GM12878 (cell line): ENCODE measurements around the gene FMOD. TPM values are rescaled to one million over a fixed set of nuclear protein-coding genes. Genes with fewer than 3 reads are reported as not detected.
A peak's percentile ranks its signal among the peaks of the same experiment; 100 is the strongest.

Experiments
- ATAC-seq: fragments of 200-7000 bp; cut with Tn5 transposase; 3 replicates; pipeline ENCODE4 v1.9.1; 2020; ENCODE audit warnings: mild to moderate bottlenecking, moderate library complexity
- BruUV-seq: library from RNA; stranded (reverse); fragments of 400-500 nt; replicated peaks from 2 replicates; lab custom pipeline; 2021; lab: Mats Ljungman, UMichigan
- CTCF ChIA-PET: fragments of 300-600 bp; sonication (Branson Sonifier 250); formaldehyde crosslinking; extraction: SDS; loops from one replicate; lab custom pipeline; 2021; ENCODE audit warnings: inconsistent platforms; lab: Yijun Ruan, JAX
- POLR2A ChIA-PET: fragments of 350-600 bp; formaldehyde crosslinking; extraction: SDS; loops from one replicate; lab custom pipeline; 2021; ENCODE audit warnings: inconsistent platforms; lab: Charles Lee
- RAD21 ChIA-PET: fragments of 300-600 bp; sonication (Branson Sonifier 250); formaldehyde crosslinking; loops from one replicate; lab custom pipeline; 2023; ENCODE audit warnings: antibody characterized with exemption; ENCODE audit not compliant: unreplicated experiment; lab: Charles Lee
- SMC1A ChIA-PET: fragments of 300-600 bp; sonication (Branson Sonifier 250); formaldehyde crosslinking; loops from one replicate; lab custom pipeline; 2023; ENCODE audit not compliant: unreplicated experiment, uncharacterized antibody; lab: Charles Lee
- DNase-seq: peaks from one replicate; pipeline ENCODE4 v3.0.0-alpha.2; 2011; ENCODE audit warnings: low read depth, low spot score
- FAIRE-seq: peaks from 3 replicates; lab custom pipeline; 2011; peaks lifted over from hg19 to GRCh38; lab: Jason Lieb, UNC
- H2AFZ ChIP-seq: 2 replicates; pipeline ENCODE4 v1.6.0; 2011; ENCODE audit warnings: low read depth, low read length, control low read depth; ENCODE audit not compliant: control insufficient read depth
- H3K27ac ChIP-seq: 2 replicates; pipeline ENCODE4 v1.5.1; 2011; ENCODE audit warnings: control low read depth; ENCODE audit not compliant: control insufficient read depth, insufficient read depth
- H3K27me3 ChIP-seq, 2 experiments: replicated peaks in 1 of 2; 2 replicates each; pipeline versions ENCODE4 v1.6.0 to v1.6.1; 2011; ENCODE audit warnings: low read length in 1 of 2; ENCODE audit not compliant: control insufficient read depth in 2 of 2, insufficient read depth in 2 of 2
- H3K36me3 ChIP-seq, 2 experiments: 2 replicates each; pipeline ENCODE4 v1.5.1; 2011; ENCODE audit warnings: low read length in 1 of 2; ENCODE audit not compliant: control insufficient read depth in 2 of 2, insufficient read depth in 2 of 2
- H3K4me1 ChIP-seq: 2 replicates; pipeline ENCODE4 v1.6.1; 2011; ENCODE audit warnings: mild to moderate bottlenecking, low read length, moderate library complexity, mixed read lengths; ENCODE audit not compliant: control insufficient read depth, insufficient read depth
- H3K4me2 ChIP-seq: 2 replicates; pipeline ENCODE4 v1.6.0; 2011; ENCODE audit warnings: control low read depth; ENCODE audit not compliant: control insufficient read depth, insufficient read depth
- H3K4me3 ChIP-seq: fragments of 200-600 bp; sonication (generic); 2 replicates; pipeline ENCODE4 v1.5.1; 2016
- H3K79me2 ChIP-seq: 2 replicates; pipeline ENCODE4 v1.6.0; 2011; ENCODE audit warnings: low read length; ENCODE audit not compliant: control insufficient read depth, insufficient read depth
- H3K9ac ChIP-seq: 2 replicates; pipeline ENCODE4 v1.8.0; 2011; ENCODE audit warnings: low read length, control low read depth, mixed read lengths; ENCODE audit not compliant: control insufficient read depth, insufficient read depth
- H3K9me3 ChIP-seq: replicated peaks from 3 replicates; pipeline ENCODE4 v1.5.1; 2011; ENCODE audit warnings: mild to moderate bottlenecking, low read length; ENCODE audit not compliant: control insufficient read depth, insufficient read depth
- H4K20me1 ChIP-seq: 2 replicates; pipeline ENCODE4 v1.6.0; 2011; ENCODE audit not compliant: control insufficient read depth, insufficient read depth
- NFIC ChIP-seq: IDR thresholded peaks from 2 replicates; pipeline ENCODE4 v1.6.1; 2012; ENCODE audit warnings: low read depth, mild to moderate bottlenecking, inconsistent platforms, low read length, moderate library complexity
- TBL1XR1 ChIP-seq: IDR thresholded peaks from 2 replicates; pipeline ENCODE4 v1.6.1; 2012; ENCODE audit warnings: low read depth, low read length, improper control_type of control experiment
- TCF7 ChIP-seq: IDR thresholded peaks from 2 replicates; pipeline ENCODE4 v1.6.1; 2014; ENCODE audit warnings: antibody characterized with exemption, borderline replicate concordance
- ZNF217 ChIP-seq: fragments of 450-650 bp; IDR thresholded peaks from 2 replicates; pipeline ENCODE4 v1.6.1; 2017; ENCODE audit warnings: antibody characterized with exemption, mild to moderate bottlenecking
- ZZZ3 ChIP-seq: IDR thresholded peaks from 2 replicates; pipeline ENCODE4 v1.6.1; 2011; ENCODE audit warnings: low read depth; ENCODE audit not compliant: control insufficient read depth, insufficient read length
- in situ Hi-C: fragments of 300-500 bp; cut with MboI; formaldehyde crosslinking; loops from 9 replicates; pipeline ENCODE4 v1.14.3; 2018; ENCODE audit warnings: mixed read lengths
- intact Hi-C: fragments of 100-400 bp; cut with micrococcal nuclease; formaldehyde crosslinking; loops from one replicate; pipeline ENCODE4 v1.14.2; 2022; ENCODE audit not compliant: unreplicated experiment
- polyA plus RNA-seq, 11 experiments: library from polyadenylated mRNA; depleted of rRNA in 4 of 11; unstranded in 6 of 11; stranded (reverse) in 5 of 11; fragments of >200 nt; fragmentation: Nextera tagmentation in 4 of 11; fragmentation: Illumina TruSeq in 1 of 11; extraction: Ambion mirVana in 4 of 11; extraction: Trizol in 1 of 11; gene quantifications; 1 replicate in 1 of 11; 2 replicates in 10 of 11; pipeline versions ENCODE4 v1.2.1 to v1.2.3, GENCODE V29; 2011 to 2016; ENCODE audit warnings: inconsistent platforms in 2 of 11, missing spikeins in 2 of 11, low read depth in 1 of 11
- total RNA-seq, 4 experiments: library from RNA; depleted of rRNA in 3 of 4; stranded (reverse); fragments of >200 nt in 3 of 4; fragmentation: Illumina TruSeq in 1 of 4; extraction: Trizol in 1 of 4; gene quantifications; 2 replicates each; pipeline versions ENCODE4 v1.2.1 to v1.2.3, GENCODE V29; 2013 to 2021
- TF ChIP-seq, protein P1 (sequence below): IDR thresholded peaks from 2 replicates; pipeline ENCODE4 v1.6.1; 2011; ENCODE audit warnings: borderline replicate concordance, low read depth, mild to moderate bottlenecking, moderate library complexity, low read length; ENCODE audit not compliant: insufficient read depth, poor library complexity, severe bottlenecking
- TF ChIP-seq, protein P2 (sequence below): IDR thresholded peaks from 2 replicates; pipeline ENCODE4 v1.6.1; 2012; ENCODE audit warnings: low read depth, low read length, improper control_type of control experiment
- TF ChIP-seq, protein P3 (sequence below): IDR thresholded peaks from 2 replicates; pipeline ENCODE4 v1.6.1; 2012; ENCODE audit warnings: low read depth, low read length, improper control_type of control experiment
- TF ChIP-seq, protein P4 (sequence below): fragments of 150-350 bp; IDR thresholded peaks from 2 replicates; pipeline ENCODE4 v1.6.1; 2014; ENCODE audit warnings: mild to moderate bottlenecking, low read depth, low read length
- TF ChIP-seq, protein P5 (sequence below): fragments of 450-650 bp; IDR thresholded peaks from 2 replicates; pipeline ENCODE4 v1.6.1; 2017; ENCODE audit warnings: mild to moderate bottlenecking, moderate library complexity

The FMOD gene
- total and polyA plus RNA-seq, 10 of the 15 experiments (the other 5 are each of a cell fraction or from before 2014, with no cell fraction given) = 0.03 to 0.26 (median 0.11) TPM; not detected in 7

DNA sequence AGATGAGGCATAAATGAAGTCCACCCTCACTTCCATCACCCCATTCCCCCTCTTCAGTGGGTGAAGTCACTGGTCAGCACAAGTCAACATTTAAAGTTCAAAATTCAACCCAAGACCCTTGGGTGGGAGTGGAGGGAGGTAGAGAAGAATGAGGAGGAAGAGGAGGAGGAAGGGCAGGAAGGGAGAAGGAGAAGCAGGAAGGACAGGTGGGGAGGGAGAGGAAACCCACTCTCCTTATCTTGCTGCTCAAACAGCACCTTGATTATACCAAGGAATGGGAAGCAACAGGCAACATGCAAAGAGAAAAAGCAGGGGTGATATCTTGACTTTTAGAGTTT is 49.6 kb downstream of the FMOD start:
- SMC1A ChIA-PET = interaction anchor here (3.5 kb wide), 2 partner anchors 16 to 24 kb away, joined by 13 to 74 read pairs; no protein-coding TSS in a partner anchor
- peak overlapping the region; percentile 38; the same call in 1 of the 2 replicates for H3K9ac ChIP-seq
- in situ Hi-C loops = no loop called here

More for the DNA sequence above, 49.6 kb downstream of the FMOD start:
- Histone ChIP-seq H3K4me3 (peak overlapping the region; percentile 43; the same call in 1 of the 2 replicates), H3K4me2 (peak overlapping the region; percentile 91), H4K20me1 (0 out of 2 replicates have a peak, but pooled peaks cover 1% of the 10 kb centered on the region), H2AFZ (peak overlapping the region; percentile 37), H3K36me3 (no peaks in the 10 kb centered on the region), H3K27me3 (no peaks in the 10 kb centered on the region), H3K79me2 (peaks cover 24% of the 10 kb centered on the region), H3K9me3 (no peaks in the 10 kb centered on the region), H3K27ac (peak overlapping the region; percentile 80), H3K4me1 (peaks cover 49% of the 10 kb centered on the region)
- intact Hi-C loops = no loop called here
- ChIA-PET RAD21 (interaction anchor here (0.6 kb wide), 1 partner anchor 27 kb away, joined by 3 read pairs; no protein-coding TSS in a partner anchor), POLR2A (interaction anchor here (0.6 to 4.4 kb wide), 7 partner anchors 9 to 1644 kb away, joined by 3 to 146 read pairs (median 5); no protein-coding TSS in a partner anchor), CTCF (interaction anchor here (3.8 to 4.4 kb wide), 2 partner anchors 13 to 25 kb away, joined by 33 to 70 read pairs; no protein-coding TSS in a partner anchor)
- no TSS peak for BruUV-seq
- TF ChIP-seq ZZZ3 = no peak
- TF ChIP-seq, protein P1, sequence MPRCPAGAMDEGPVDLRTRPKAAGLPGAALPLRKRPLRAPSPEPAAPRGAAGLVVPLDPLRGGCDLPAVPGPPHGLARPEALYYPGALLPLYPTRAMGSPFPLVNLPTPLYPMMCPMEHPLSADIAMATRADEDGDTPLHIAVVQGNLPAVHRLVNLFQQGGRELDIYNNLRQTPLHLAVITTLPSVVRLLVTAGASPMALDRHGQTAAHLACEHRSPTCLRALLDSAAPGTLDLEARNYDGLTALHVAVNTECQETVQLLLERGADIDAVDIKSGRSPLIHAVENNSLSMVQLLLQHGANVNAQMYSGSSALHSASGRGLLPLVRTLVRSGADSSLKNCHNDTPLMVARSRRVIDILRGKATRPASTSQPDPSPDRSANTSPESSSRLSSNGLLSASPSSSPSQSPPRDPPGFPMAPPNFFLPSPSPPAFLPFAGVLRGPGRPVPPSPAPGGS = no peak
- no peak for TF ChIP-seq NFIC
- TF ChIP-seq ZNF217 = no peak
- TF ChIP-seq TBL1XR1 = no peak
- TF ChIP-seq, protein P2, sequence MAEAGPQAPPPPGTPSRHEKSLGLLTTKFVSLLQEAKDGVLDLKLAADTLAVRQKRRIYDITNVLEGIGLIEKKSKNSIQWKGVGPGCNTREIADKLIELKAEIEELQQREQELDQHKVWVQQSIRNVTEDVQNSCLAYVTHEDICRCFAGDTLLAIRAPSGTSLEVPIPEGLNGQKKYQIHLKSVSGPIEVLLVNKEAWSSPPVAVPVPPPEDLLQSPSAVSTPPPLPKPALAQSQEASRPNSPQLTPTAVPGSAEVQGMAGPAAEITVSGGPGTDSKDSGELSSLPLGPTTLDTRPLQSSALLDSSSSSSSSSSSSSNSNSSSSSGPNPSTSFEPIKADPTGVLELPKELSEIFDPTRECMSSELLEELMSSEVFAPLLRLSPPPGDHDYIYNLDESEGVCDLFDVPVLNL = no peak
- TF ChIP-seq, protein P3, sequence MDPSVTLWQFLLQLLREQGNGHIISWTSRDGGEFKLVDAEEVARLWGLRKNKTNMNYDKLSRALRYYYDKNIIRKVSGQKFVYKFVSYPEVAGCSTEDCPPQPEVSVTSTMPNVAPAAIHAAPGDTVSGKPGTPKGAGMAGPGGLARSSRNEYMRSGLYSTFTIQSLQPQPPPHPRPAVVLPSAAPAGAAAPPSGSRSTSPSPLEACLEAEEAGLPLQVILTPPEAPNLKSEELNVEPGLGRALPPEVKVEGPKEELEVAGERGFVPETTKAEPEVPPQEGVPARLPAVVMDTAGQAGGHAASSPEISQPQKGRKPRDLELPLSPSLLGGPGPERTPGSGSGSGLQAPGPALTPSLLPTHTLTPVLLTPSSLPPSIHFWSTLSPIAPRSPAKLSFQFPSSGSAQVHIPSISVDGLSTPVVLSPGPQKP = no peak
- TF ChIP-seq, protein P4, sequence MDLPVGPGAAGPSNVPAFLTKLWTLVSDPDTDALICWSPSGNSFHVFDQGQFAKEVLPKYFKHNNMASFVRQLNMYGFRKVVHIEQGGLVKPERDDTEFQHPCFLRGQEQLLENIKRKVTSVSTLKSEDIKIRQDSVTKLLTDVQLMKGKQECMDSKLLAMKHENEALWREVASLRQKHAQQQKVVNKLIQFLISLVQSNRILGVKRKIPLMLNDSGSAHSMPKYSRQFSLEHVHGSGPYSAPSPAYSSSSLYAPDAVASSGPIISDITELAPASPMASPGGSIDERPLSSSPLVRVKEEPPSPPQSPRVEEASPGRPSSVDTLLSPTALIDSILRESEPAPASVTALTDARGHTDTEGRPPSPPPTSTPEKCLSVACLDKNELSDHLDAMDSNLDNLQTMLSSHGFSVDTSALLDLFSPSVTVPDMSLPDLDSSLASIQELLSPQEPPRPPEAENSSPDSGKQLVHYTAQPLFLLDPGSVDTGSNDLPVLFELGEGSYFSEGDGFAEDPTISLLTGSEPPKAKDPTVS = no peak
- TF ChIP-seq TCF7 = no peak
- TF ChIP-seq, protein P5, sequence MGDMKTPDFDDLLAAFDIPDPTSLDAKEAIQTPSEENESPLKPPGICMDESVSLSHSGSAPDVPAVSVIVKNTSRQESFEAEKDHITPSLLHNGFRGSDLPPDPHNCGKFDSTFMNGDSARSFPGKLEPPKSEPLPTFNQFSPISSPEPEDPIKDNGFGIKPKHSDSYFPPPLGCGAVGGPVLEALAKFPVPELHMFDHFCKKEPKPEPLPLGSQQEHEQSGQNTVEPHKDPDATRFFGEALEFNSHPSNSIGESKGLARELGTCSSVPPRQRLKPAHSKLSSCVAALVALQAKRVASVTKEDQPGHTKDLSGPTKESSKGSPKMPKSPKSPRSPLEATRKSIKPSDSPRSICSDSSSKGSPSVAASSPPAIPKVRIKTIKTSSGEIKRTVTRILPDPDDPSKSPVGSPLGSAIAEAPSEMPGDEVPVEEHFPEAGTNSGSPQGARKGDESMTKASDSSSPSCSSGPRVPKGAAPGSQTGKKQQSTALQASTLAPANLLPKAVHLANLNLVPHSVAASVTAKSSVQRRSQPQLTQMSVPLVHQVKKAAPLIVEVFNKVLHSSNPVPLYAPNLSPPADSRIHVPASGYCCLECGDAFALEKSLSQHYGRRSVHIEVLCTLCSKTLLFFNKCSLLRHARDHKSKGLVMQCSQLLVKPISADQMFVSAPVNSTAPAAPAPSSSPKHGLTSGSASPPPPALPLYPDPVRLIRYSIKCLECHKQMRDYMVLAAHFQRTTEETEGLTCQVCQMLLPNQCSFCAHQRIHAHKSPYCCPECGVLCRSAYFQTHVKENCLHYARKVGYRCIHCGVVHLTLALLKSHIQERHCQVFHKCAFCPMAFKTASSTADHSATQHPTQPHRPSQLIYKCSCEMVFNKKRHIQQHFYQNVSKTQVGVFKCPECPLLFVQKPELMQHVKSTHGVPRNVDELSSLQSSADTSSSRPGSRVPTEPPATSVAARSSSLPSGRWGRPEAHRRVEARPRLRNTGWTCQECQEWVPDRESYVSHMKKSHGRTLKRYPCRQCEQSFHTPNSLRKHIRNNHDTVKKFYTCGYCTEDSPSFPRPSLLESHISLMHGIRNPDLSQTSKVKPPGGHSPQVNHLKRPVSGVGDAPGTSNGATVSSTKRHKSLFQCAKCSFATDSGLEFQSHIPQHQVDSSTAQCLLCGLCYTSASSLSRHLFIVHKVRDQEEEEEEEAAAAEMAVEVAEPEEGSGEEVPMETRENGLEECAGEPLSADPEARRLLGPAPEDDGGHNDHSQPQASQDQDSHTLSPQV = no peak
- DNase-seq (no peak), ATAC-seq (no peak), FAIRE-seq (no peak)
